HUES64 (cell line): ENCODE data around the gene OR2T11.

Source experiments
- H3K27ac ChIP-seq: 2 replicates; pipeline ENCODE4 v1.7.0; 2013; ENCODE audit warnings: low read depth, low read length, inconsistent platforms
- H3K27me3 ChIP-seq: 2 replicates; pipeline ENCODE4 v1.6.1; 2013; ENCODE audit warnings: mild to moderate bottlenecking, low read length; ENCODE audit not compliant: insufficient read depth
- H3K36me3 ChIP-seq: 2 replicates; pipeline ENCODE4 v1.6.1; 2013; ENCODE audit warnings: mild to moderate bottlenecking, low read length; ENCODE audit not compliant: insufficient read depth
- H3K4me1 ChIP-seq: 2 replicates; pipeline ENCODE4 v1.6.1; 2013; ENCODE audit warnings: mild to moderate bottlenecking, low read length, moderate library complexity; ENCODE audit not compliant: insufficient read depth
- H3K4me3 ChIP-seq: 2 replicates; pipeline ENCODE4 v1.5.1; 2013; ENCODE audit warnings: mild to moderate bottlenecking, low read length, moderate library complexity
- H3K9ac ChIP-seq: 2 replicates; pipeline ENCODE4 v1.6.1; 2013; ENCODE audit warnings: mild to moderate bottlenecking, low read depth, low read length
- H3K9me3 ChIP-seq: 2 replicates; pipeline ENCODE4 v1.6.1; 2013; ENCODE audit warnings: low read depth, low read length; ENCODE audit not compliant: insufficient read depth
- WGBS: fragments of 150-250, 120-280 bp; methylation state at CpG from one replicate; pipeline ENCODE4 v1.1.7; 2013; ENCODE audit warnings: missing lambda C conversion rate; 5-methylcytosine and 5-hydroxymethylcytosine counted together

OR2T11 gene

DNA sequence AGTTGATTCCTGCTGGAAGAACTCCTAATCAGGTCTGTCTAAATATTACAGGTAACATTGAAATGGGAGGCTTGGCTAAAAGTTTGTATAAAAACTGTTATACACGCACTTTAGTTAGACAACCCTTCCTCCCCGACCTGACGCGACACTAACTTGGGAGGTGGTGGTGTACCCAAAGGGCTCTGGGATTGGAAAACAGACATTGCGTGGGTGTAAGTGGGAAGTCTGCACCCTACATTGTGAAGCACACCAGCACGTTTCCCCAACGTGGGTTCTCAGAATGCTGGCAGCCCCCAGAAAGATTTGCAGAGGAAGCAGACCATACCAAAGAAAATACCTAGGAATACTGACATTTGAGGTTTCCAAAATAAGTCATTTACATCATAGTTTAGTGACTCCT is 16.8 kb downstream of the OR2T11 start:
- no peaks in the 10 kb centered on the region for H3K36me3 ChIP-seq
- H3K9ac ChIP-seq, result no peak overlapping the region
- H3K27ac ChIP-seq, result no peak overlapping the region
- no peak overlapping the region for H3K4me3 ChIP-seq
- H3K9me3 ChIP-seq, result peaks cover 98% of the 10 kb centered on the region
- H3K4me1 ChIP-seq, result no peaks in the 10 kb centered on the region
- 81% methylated on average over 7 of the region's 7 CpGs for WGBS
- no peaks in the 10 kb centered on the region for H3K27me3 ChIP-seq

DNA sequence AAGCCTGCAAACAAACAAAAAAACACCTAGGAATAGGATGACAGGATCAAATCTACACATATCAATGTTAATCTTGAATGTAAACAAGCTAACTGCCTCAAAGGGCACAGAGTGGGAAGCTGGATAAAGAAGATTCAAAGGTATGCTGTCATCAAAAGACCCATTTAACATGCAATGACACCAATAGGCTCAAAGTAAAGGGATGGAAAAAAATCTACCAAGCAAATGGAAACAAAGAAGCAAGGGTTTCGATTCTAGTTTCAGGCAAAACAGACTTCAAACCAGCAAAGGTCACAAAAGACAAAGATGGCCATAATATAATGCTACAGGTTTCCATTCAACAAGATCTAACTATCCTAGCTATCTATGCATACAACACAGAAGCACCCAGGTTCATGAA is 21.1 kb downstream of the OR2T11 start:
- H3K36me3 ChIP-seq, result no peaks in the 10 kb centered on the region
- no peaks in the 10 kb centered on the region for H3K27me3 ChIP-seq
- no peaks in the 10 kb centered on the region for H3K4me1 ChIP-seq
- no peak overlapping the region for H3K9ac ChIP-seq
- WGBS, result 79% methylated on average over 1 of the region's 1 CpG
- peaks cover 98% of the 10 kb centered on the region for H3K9me3 ChIP-seq
- H3K4me3 ChIP-seq, result no peak overlapping the region
- H3K27ac ChIP-seq, result no peak overlapping the region

DNA sequence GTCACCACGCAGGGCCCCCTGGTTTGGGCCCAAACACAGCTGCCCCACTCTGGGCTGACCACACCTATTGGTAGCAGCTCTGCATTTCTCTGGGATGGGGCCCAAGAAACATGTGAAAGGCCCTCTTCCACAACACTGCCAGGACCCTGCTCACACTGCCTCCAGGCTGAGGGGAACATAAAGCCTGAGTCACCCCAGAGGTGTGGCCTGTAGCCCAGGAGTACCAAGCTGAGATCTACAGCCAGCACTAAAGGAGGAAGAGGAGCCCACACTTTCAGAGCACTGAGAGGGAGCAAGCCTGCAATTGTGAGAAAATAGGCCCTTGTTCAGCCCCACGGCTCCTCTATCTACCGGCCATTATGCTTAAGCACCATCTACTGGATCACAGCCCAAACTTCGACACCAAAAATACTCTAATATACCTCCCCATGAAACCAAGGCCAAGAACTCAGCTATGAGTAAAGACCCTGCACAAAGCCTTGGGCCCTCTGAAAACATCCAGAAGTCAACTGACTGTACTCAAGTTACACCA is 22.9 kb downstream of the OR2T11 start:
- WGBS, result 78% methylated on average over 4 of the region's 4 CpGs
- Histone ChIP-seq H3K4me1 (no peaks in the 10 kb centered on the region), H3K36me3 (no peaks in the 10 kb centered on the region), H3K4me3 (no peak overlapping the region), H3K9me3 (peaks cover 100% of the 10 kb centered on the region), H3K9ac (no peak overlapping the region), H3K27me3 (no peaks in the 10 kb centered on the region), H3K27ac (no peak overlapping the region)

DNA sequence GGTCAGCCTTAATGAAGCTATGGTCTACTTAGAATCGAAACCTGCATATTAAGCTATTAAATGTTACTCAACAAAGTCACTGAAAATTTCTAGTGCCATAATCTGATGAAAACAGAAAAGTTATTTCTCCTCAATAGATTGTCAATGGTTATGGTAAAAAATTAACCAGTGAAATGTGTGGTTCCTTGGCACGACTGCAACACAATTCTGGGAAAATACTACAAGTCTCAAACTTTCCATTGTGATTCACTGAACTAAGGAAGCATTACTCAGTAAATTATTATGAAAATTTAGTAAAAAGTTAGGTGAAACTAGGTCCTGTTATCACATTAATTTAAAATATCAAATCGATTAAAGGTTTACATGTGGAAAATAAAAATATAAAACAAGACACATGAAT is 24.6 kb downstream of the OR2T11 start:
- peaks cover 100% of the 10 kb centered on the region for H3K9me3 ChIP-seq
- 17% methylated on average over 2 of the region's 3 CpGs for WGBS
- no peak overlapping the region for H3K9ac ChIP-seq
- H3K4me1 ChIP-seq, result no peaks in the 10 kb centered on the region
- H3K36me3 ChIP-seq, result no peaks in the 10 kb centered on the region
- H3K4me3 ChIP-seq, result no peak overlapping the region
- no peak overlapping the region for H3K27ac ChIP-seq
- H3K27me3 ChIP-seq, result no peaks in the 10 kb centered on the region

DNA sequence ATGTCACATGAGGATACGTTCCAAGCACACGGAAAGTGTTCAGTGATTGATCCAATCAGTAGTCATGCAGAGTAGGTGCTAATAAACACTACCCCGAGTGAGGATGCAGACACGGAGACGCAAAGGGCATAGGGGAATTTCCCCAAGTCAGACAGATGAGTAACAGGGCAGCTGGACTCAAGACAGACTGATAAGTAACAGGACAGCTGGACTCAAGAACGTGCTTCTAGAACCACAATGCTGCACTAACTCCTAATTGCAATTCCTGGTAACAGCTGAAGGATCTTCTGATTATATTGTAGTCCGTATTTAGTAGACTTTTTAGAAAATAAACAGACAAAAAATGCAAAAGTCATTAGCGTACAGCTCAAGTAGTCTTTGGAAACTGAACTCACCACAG is 35.5 kb downstream of the OR2T11 start:
- H3K4me3 ChIP-seq, result no peak overlapping the region
- H3K4me1 ChIP-seq, result no peaks in the 10 kb centered on the region
- H3K27me3 ChIP-seq, result no peaks in the 10 kb centered on the region
- no peak overlapping the region for H3K27ac ChIP-seq
- 76% methylated on average over 7 of the region's 8 CpGs for WGBS
- H3K9ac ChIP-seq, result no peak overlapping the region
- peaks cover 87% of the 10 kb centered on the region for H3K9me3 ChIP-seq
- H3K36me3 ChIP-seq, result no peaks in the 10 kb centered on the region

DNA sequence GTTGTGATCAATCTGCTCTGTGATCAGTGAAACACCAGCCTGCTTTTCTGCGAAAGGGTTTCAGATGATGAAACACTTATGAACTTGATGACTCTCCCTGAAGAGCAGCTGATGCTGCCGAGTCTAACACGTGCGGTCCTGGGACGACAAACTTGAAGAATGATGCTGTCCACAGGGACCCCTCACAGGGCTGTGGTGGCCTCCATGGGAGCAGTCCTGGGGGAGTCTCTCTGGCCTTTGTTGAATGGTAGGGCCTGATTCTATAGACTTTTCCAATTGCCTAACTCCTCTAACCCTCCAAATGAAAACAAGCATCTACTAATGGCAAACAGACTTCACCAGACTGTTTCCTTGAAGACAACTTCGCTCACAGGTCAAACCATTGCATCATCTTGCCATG is 37.3 kb downstream of the OR2T11 start, which contains the start of gene OR2T10:
OR2T10 (minus strand) TSS at position 112 of the 400 bp plus-strand sequence. CDS start 3,932 bp downstream, outside the sequence.
- no peak within 1 kb of the TSS for H3K4me3 ChIP-seq
- H3K36me3 ChIP-seq, result no peaks in the 10 kb centered on the region
- H3K4me1 ChIP-seq, result no peaks in the 10 kb centered on the region
- no peak within 1 kb of the TSS for H3K9ac ChIP-seq
- peaks cover 90% of the 10 kb centered on the region for H3K9me3 ChIP-seq
- H3K27ac ChIP-seq, result no peak within 1 kb of the TSS
- WGBS, result 78% methylated on average over 6 of the region's 6 CpGs
- H3K27me3 ChIP-seq, result no peaks in the 10 kb centered on the region

DNA sequence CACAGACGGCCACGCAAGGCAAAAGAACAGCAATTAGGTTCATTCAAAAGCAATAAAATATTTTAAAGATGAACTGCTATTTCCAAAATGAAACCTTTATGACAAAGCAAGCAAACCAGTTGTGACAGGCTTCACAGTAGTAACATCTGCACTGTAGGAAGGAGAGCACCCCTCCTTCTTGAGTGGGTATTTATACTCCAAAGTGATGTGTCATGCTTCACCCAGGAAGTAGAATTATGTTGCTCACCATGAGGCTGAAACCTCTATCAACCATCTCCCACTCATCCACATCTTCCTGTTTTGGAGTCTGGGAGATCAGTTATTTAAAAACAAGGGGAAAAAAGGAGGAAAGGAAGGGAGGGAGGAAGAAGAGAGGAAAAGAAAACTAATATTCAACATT is 38.3 kb downstream of the OR2T11 start:
- 91% methylated on average over 2 of the region's 2 CpGs for WGBS
- Histone ChIP-seq H3K36me3 (no peaks in the 10 kb centered on the region), H3K27ac (no peak overlapping the region), H3K4me3 (no peak overlapping the region), H3K9me3 (peaks cover 91% of the 10 kb centered on the region), H3K27me3 (no peaks in the 10 kb centered on the region), H3K9ac (no peak overlapping the region), H3K4me1 (no peaks in the 10 kb centered on the region)

DNA sequence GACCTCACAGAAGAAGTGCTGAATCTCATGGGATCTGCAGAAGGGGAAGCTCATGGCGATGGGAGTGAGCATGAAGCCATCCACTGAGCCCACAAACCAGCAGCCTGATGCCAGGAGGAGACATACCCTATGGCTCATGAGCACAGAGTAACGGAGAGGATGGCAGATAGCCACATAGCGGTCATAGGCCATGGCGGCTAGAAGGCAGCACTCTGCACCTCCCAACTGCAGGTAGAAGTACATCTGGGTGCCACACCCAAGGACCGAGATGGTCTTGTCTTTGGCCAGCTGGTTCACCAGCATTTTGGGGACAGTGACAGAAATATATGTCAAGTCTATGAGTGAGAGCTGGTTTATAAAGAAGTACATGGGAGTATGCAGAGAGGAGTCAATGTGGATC is 41.7 kb downstream of the OR2T11 start:
- H3K9ac ChIP-seq, result no peak overlapping the region
- peaks cover 94% of the 10 kb centered on the region for H3K9me3 ChIP-seq
- no peak overlapping the region for H3K27ac ChIP-seq
- no peaks in the 10 kb centered on the region for H3K27me3 ChIP-seq
- 77% methylated on average over 5 of the region's 5 CpGs for WGBS
- no peaks in the 10 kb centered on the region for H3K4me1 ChIP-seq
- no peaks in the 10 kb centered on the region for H3K36me3 ChIP-seq
- no peak overlapping the region for H3K4me3 ChIP-seq

DNA sequence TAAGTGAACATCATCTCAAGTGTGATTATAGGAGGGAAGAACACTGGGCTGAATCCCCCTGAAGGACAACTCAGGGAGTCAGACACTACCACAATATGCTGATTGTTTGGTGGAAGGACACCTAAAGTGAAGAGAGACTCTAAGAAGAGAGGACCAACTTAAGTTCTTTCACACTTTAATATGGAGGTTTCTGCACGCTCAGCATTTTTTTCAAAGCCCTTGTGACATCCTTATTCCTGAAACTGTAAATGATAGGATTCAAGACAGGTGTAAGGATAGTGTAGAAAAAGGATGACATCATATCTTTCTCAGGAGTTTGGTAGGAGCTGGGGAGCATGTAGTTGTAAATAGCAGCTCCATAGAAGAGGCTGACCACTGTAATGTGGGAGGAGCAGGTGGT is 42.2 kb downstream of the OR2T11 start:
- no peaks in the 10 kb centered on the region for H3K4me1 ChIP-seq
- no peaks in the 10 kb centered on the region for H3K27me3 ChIP-seq
- H3K36me3 ChIP-seq, result no peaks in the 10 kb centered on the region
- WGBS, result 63% methylated on average over 1 of the region's 1 CpG
- peaks cover 97% of the 10 kb centered on the region for H3K9me3 ChIP-seq
- no peak overlapping the region for H3K27ac ChIP-seq
- H3K4me3 ChIP-seq, result no peak overlapping the region
- no peak overlapping the region for H3K9ac ChIP-seq

DNA sequence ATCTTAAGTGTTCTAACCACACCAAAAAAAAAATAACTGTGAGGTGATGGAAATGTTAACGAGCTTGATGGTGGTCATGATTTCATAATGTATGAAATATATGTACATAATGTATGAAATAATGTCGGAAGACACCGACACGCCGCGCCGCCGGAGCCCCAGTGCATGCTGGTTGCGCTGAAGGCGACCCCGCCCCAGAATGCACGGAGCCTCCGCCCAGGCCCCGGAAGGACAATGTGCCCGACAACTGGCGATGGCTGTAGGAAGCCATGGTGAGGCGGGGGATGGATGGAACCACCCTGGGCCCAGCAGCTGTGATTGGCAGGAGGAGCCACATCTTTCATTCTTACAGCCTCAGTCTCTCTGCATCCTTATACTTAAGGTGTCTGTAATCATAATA is 44.8 kb downstream of the OR2T11 start:
- Histone ChIP-seq H3K4me1 (no peaks in the 10 kb centered on the region), H3K36me3 (no peaks in the 10 kb centered on the region), H3K27ac (no peak overlapping the region), H3K9ac (no peak overlapping the region), H3K9me3 (peaks cover 99% of the 10 kb centered on the region), H3K4me3 (no peak overlapping the region), H3K27me3 (no peaks in the 10 kb centered on the region)
- WGBS, result 88% methylated on average over 17 of the region's 17 CpGs

DNA sequence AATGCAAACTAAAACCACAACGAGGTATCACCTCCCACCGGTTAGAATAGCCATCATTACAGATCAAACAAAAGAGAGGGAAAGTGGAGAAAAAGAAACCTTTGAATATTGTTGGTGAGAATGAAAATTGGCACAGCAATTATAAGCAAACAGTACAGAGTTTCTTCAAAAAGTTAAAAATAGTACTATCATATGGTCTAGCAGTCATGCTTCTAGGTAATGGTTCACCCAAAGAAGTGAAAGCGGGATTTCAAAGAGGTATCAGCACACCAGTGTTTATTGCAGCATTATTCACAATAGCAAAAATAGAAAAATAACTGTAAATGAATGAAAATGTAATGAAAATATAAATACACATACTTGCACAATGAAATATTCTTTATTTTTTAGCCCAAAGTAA is 45.6 kb downstream of the OR2T11 start:
- no peak overlapping the region for H3K4me3 ChIP-seq
- H3K4me1 ChIP-seq, result no peaks in the 10 kb centered on the region
- H3K27ac ChIP-seq, result no peak overlapping the region
- no peaks in the 10 kb centered on the region for H3K27me3 ChIP-seq
- peaks cover 98% of the 10 kb centered on the region for H3K9me3 ChIP-seq
- 56% methylated on average over 1 of the region's 3 CpGs for WGBS
- no peaks in the 10 kb centered on the region for H3K36me3 ChIP-seq
- no peak overlapping the region for H3K9ac ChIP-seq

DNA sequence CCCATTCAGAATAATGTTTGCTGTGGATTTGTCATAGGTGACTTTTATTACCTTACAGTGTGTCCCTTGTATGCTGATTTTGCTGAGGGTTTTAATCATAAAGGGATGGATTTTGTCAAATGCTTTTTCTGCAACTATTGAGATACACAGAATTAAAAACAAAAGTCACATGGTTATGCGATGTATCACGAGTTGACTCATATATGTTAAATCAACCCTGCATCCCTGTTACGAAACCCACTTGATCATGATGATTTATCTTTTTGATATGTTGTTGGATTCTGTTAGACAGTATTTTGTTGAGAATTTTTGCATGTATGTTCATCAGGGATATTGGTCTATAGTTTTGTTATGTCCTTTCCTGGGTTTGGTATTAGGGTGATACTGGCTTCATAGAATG is 49.6 kb downstream of the OR2T11 start:
- no peaks in the 10 kb centered on the region for H3K36me3 ChIP-seq
- H3K4me1 ChIP-seq, result no peaks in the 10 kb centered on the region
- H3K4me3 ChIP-seq, result no peak overlapping the region
- peaks cover 89% of the 10 kb centered on the region for H3K9me3 ChIP-seq
- 84% methylated on average over 3 of the region's 3 CpGs for WGBS
- no peaks in the 10 kb centered on the region for H3K27me3 ChIP-seq
- H3K9ac ChIP-seq, result no peak overlapping the region
- no peak overlapping the region for H3K27ac ChIP-seq
